Upper lobe of right lung (tissue), 1 donor: ENCODE results near the gene PIGW. TPM values are rescaled to one million over a fixed set of nuclear protein-coding genes. Genes with fewer than 3 reads are reported as not detected.
"Not testable (repeated sequence)": the region's sequence is repeated elsewhere in the genome, so short reads cannot be mapped to it uniquely, and the experiment has no call there.

Experiments
- ATAC-seq: fragments of 200-7000 bp; cut with Tn5 transposase; one replicate; pipeline ENCODE4 v1.9.1; 2020; ENCODE audit warnings: mild to moderate bottlenecking, moderate library complexity
- DNase-seq: peaks from one replicate; pipeline ENCODE4 v3.0.0-alpha.2; 2020
- H3K27ac ChIP-seq: fragments of 200-600 bp; one replicate; pipeline ENCODE4 v1.8.0; 2022
- H3K27me3 ChIP-seq: fragments of 200-600 bp; one replicate; pipeline ENCODE4 v1.8.0; 2022; ENCODE audit warnings: mild to moderate bottlenecking
- H3K36me3 ChIP-seq: fragments of 200-600 bp; one replicate; pipeline ENCODE4 v1.8.0; 2022
- H3K4me1 ChIP-seq: fragments of 200-600 bp; one replicate; pipeline ENCODE4 v1.8.0; 2022
- H3K4me3 ChIP-seq: fragments of 200-600 bp; one replicate; pipeline ENCODE4 v1.8.0; 2022; ENCODE audit warnings: mild to moderate bottlenecking
- H3K9me3 ChIP-seq: fragments of 200-600 bp; one replicate; pipeline ENCODE4 v1.8.0; 2022
- intact Hi-C: fragments of 100-400 bp; cut with DNase I; formaldehyde crosslinking; loops from one replicate; pipeline ENCODE4 v1.11.0; 2022
- total RNA-seq: library from RNA; stranded (reverse); fragmentation: NEBNext Ultra II Directional; extraction: Animal tissue kit (Norgen Biotek cat#: 25700); gene quantifications from one replicate; pipeline ENCODE4 v1.2.1, GENCODE V29; 2021
- TF ChIP-seq, protein P1 (sequence below): fragments of 200-600 bp; IDR thresholded peaks from one replicate; pipeline ENCODE4 v1.8.0; 2022; ENCODE audit warnings: antibody characterized with exemption
- donor health status: DM: no; HTN: yes; CAD: no; lungs with severe emphysema.

PIGW gene
- total RNA-seq, 1 donor from 2014 or later: 8.6 TPM

DNA sequence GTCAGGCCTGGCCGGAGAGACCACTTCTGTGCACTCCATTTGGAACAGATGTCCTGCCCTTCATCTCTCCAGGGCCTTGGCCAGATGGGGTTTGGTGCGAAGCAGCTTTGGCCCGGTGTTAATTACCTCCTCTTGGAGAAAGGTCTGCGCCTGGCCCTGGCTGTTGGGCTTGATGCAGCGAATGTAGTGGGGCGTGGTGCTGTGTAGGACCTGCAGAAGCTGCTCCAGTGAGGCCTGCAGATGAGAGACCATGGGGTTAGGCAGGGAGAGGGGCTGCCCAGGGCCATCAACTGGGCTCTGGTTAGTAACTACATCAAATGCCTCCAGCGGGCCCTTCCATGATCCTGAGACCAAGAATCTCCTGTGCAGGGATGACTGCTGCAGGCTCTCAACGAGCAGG, 29.6 kb upstream of the PIGW start:
- DNase-seq: no peak
- TF ChIP-seq, protein P1, sequence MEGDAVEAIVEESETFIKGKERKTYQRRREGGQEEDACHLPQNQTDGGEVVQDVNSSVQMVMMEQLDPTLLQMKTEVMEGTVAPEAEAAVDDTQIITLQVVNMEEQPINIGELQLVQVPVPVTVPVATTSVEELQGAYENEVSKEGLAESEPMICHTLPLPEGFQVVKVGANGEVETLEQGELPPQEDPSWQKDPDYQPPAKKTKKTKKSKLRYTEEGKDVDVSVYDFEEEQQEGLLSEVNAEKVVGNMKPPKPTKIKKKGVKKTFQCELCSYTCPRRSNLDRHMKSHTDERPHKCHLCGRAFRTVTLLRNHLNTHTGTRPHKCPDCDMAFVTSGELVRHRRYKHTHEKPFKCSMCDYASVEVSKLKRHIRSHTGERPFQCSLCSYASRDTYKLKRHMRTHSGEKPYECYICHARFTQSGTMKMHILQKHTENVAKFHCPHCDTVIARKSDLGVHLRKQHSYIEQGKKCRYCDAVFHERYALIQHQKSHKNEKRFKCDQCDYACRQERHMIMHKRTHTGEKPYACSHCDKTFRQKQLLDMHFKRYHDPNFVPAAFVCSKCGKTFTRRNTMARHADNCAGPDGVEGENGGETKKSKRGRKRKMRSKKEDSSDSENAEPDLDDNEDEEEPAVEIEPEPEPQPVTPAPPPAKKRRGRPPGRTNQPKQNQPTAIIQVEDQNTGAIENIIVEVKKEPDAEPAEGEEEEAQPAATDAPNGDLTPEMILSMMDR: no peak
- peaks cover 49% of the 10 kb centered on the region for H3K36me3 ChIP-seq

DNA sequence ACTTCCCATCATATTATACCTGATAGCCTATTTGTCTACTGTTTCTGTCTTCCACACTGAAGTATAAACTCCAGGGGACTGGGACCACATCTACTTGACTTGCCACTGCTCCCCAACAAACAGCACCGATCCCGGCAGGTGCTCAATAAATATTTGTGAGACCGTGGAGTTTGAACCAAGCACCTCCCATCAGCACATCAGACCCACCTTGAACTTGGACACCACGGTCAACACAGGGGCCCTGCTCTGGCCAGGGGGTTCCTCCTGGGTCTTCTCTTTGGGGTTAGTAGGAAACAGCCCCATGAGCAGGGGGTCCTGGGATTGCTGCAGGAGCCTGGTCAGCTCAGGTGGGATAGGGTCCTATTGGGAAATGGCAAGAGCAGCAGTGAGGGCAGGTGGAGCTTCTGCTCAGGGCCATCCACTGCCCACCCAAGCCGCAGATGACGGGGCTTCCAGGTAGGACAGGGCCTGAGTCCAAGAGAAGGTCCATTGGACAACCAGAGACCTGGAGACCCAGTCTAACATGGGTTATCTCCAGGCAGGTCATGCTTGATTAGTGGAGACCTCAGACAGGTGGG, 28.4 kb upstream of the PIGW start:
- no peak overlapping the region for H3K27ac ChIP-seq
- no peaks in the 10 kb centered on the region for H3K9me3 ChIP-seq
- H3K36me3 ChIP-seq: peaks cover 37% of the 10 kb centered on the region
- ATAC-seq (no peak), DNase-seq (no peak)
- TF ChIP-seq, protein P1: no peak
- intact Hi-C loops: no loop called here
- H3K27me3 ChIP-seq: no peaks in the 10 kb centered on the region
- no peaks in the 10 kb centered on the region for H3K4me1 ChIP-seq
- H3K4me3 ChIP-seq: no peak overlapping the region

More for the DNA sequence above, 29.6 kb upstream of the PIGW start:
- intact Hi-C loops: no loop called here
- Histone ChIP-seq H3K27ac (no peak overlapping the region), H3K27me3 (no peaks in the 10 kb centered on the region), H3K4me1 (no peaks in the 10 kb centered on the region), H3K4me3 (no peak overlapping the region), H3K9me3 (no peaks in the 10 kb centered on the region)
- ATAC-seq: no peak

DNA sequence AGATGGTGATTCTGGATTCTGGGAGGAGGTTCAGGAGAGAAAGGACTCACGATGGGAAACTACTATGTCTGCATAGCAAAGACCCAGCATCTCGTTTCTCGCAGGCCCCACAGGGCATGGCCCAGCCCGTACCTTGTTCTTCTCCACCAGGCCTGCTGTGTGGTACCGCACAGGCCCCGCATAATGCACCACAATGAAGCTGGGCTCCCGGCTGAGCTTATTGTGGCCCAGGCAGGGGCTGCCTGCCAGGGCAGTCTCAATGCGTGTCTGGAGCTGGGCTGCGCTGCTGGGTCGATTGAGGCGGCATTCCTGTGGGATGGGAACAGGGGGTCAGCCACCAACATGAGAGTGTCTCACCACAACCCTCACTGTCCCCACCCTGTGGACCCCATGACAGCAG, 28.0 kb upstream of the PIGW start:
- no peak for ATAC-seq
- no peaks in the 10 kb centered on the region for H3K27me3 ChIP-seq
- TF ChIP-seq, protein P1: no peak
- intact Hi-C loops: no loop called here
- H3K9me3 ChIP-seq: no peaks in the 10 kb centered on the region
- DNase-seq: no peak
- peaks cover 36% of the 10 kb centered on the region for H3K36me3 ChIP-seq
- no peak overlapping the region for H3K27ac ChIP-seq
- H3K4me3 ChIP-seq: no peak overlapping the region
- no peaks in the 10 kb centered on the region for H3K4me1 ChIP-seq

DNA sequence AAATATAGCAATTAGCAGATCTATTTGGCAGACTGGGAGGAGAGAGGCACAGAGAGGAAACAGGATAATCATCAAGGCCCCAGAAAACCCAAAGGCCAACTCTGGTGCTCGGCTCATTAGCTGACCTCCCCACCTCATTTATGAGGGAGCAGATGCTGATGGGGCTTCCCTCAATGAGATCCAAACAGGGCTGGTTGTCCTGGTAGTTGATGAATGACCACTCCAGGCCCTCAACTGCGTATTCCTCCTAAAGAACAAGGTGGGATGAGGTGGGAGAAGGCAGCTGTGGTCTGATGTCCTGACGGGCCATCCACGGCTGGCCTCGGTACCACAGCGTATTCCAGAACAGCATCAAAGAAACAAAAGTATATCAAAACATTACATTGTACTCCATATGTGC, 27.5 kb upstream of the PIGW start:
- Histone ChIP-seq H3K9me3 (no peaks in the 10 kb centered on the region), H3K27ac (no peak overlapping the region), H3K4me1 (no peaks in the 10 kb centered on the region), H3K4me3 (no peak overlapping the region), H3K27me3 (no peaks in the 10 kb centered on the region), H3K36me3 (peaks cover 36% of the 10 kb centered on the region)
- TF ChIP-seq, protein P1: no peak
- intact Hi-C loops: no loop called here
- DNase-seq: no peak
- no peak for ATAC-seq

DNA sequence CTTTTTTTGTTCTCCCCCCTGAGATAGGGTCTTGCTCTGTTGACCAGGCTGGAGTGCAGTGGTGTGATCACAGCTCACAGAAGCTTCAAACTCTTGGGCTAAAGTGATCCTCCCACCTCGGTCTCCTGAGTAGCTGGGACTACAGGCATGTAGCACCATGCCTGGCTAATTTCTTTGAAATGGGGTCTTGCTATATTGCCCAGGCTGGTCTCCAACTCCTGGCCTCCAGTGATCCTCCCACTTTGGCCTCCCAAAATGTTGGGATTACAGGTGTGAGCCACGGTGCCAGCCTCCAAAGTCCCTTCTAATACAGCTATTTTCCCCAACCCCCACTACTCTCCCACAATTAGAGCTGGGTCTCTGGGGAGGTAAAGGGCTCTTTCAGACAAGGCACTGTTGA, 26.3 kb upstream of the PIGW start:
- peaks cover 33% of the 10 kb centered on the region for H3K36me3 ChIP-seq
- H3K27me3 ChIP-seq, H3K4me3 ChIP-seq, DNase-seq, H3K27ac ChIP-seq, H3K9me3 ChIP-seq, H3K4me1 ChIP-seq, ATAC-seq, intact Hi-C loops: not testable (repeated sequence)

DNA sequence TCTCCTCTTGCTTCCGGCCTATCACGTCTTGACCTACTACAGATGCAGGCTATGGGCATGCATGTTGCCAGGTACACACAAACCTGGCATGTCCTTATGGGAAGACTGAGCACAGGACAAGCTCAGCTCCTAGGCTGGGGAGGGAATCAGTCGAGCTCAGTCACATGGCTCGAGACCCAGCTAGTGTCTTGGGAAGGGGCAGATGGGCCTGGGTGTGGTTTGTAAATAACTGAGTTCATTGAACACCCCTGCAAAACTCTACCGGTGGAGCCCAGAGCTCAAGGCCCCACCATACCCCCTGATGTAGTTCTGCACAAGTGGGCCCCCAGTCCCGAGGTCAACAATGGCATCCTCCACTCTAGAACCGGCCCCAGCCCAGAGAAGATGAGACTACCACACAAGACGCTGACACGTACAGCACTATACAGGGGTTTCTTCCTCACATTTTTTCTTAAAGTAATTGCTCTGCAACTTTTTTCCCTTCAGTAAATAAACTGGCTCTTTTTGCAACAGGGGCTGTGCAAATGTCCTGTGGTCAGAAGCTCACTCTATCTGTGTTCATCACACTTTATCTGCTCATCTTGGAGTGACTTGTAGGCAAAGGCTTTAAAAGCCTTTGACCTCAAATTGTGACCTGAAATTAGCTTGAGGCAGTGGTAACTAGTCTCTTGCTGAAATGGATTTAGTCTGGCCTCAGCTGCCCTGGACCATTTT, 25.4 kb upstream of the PIGW start:
- Histone ChIP-seq H3K4me1 (no peaks in the 10 kb centered on the region), H3K9me3 (no peaks in the 10 kb centered on the region), H3K27ac (no peak overlapping the region), H3K27me3 (no peaks in the 10 kb centered on the region), H3K4me3 (no peak overlapping the region), H3K36me3 (peaks cover 23% of the 10 kb centered on the region)
- ATAC-seq (no peak), DNase-seq (no peak)
- intact Hi-C loops: no loop called here
- TF ChIP-seq, protein P1: no peak
